ENCODE measurements around the gene MAML2. TPM values are rescaled to one million over a fixed set of nuclear protein-coding genes. Genes with fewer than 3 reads are reported as not detected.

Gene MAML2
- total and polyA plus RNA-seq, 2 experiments from 2014 or later: 2.0 to 7.1 TPM

DNA sequence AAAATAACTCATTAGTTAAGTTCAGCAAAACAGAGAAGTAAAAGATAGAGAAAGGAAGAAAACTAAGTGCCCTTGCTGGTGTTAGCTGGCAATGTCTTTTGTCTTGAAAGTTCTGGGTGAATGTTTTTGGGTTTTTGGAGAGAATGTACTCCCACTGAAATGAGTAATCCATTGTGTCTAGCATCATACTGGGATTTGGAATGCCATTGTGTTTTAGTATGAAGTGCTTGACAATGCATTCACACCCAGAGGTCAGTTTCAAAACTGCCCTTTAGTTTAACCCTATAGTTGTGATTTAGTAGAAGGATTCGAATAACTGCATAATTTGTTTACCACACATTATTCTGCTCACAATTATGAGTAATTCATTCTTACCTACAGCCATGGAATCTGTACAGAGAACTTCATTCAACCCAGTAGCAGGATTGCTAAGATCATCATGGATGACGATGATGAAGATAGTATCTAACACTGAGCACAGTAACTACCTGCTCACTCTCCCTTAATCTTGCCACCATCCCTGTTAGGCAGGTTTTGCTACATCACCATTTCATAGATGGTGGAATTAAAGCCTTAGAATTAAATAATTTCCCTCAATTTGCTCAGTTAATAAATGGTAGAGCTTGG, 33.9 kb downstream of the MAML2 start (continued):
- TF ChIP-seq, protein P1, sequence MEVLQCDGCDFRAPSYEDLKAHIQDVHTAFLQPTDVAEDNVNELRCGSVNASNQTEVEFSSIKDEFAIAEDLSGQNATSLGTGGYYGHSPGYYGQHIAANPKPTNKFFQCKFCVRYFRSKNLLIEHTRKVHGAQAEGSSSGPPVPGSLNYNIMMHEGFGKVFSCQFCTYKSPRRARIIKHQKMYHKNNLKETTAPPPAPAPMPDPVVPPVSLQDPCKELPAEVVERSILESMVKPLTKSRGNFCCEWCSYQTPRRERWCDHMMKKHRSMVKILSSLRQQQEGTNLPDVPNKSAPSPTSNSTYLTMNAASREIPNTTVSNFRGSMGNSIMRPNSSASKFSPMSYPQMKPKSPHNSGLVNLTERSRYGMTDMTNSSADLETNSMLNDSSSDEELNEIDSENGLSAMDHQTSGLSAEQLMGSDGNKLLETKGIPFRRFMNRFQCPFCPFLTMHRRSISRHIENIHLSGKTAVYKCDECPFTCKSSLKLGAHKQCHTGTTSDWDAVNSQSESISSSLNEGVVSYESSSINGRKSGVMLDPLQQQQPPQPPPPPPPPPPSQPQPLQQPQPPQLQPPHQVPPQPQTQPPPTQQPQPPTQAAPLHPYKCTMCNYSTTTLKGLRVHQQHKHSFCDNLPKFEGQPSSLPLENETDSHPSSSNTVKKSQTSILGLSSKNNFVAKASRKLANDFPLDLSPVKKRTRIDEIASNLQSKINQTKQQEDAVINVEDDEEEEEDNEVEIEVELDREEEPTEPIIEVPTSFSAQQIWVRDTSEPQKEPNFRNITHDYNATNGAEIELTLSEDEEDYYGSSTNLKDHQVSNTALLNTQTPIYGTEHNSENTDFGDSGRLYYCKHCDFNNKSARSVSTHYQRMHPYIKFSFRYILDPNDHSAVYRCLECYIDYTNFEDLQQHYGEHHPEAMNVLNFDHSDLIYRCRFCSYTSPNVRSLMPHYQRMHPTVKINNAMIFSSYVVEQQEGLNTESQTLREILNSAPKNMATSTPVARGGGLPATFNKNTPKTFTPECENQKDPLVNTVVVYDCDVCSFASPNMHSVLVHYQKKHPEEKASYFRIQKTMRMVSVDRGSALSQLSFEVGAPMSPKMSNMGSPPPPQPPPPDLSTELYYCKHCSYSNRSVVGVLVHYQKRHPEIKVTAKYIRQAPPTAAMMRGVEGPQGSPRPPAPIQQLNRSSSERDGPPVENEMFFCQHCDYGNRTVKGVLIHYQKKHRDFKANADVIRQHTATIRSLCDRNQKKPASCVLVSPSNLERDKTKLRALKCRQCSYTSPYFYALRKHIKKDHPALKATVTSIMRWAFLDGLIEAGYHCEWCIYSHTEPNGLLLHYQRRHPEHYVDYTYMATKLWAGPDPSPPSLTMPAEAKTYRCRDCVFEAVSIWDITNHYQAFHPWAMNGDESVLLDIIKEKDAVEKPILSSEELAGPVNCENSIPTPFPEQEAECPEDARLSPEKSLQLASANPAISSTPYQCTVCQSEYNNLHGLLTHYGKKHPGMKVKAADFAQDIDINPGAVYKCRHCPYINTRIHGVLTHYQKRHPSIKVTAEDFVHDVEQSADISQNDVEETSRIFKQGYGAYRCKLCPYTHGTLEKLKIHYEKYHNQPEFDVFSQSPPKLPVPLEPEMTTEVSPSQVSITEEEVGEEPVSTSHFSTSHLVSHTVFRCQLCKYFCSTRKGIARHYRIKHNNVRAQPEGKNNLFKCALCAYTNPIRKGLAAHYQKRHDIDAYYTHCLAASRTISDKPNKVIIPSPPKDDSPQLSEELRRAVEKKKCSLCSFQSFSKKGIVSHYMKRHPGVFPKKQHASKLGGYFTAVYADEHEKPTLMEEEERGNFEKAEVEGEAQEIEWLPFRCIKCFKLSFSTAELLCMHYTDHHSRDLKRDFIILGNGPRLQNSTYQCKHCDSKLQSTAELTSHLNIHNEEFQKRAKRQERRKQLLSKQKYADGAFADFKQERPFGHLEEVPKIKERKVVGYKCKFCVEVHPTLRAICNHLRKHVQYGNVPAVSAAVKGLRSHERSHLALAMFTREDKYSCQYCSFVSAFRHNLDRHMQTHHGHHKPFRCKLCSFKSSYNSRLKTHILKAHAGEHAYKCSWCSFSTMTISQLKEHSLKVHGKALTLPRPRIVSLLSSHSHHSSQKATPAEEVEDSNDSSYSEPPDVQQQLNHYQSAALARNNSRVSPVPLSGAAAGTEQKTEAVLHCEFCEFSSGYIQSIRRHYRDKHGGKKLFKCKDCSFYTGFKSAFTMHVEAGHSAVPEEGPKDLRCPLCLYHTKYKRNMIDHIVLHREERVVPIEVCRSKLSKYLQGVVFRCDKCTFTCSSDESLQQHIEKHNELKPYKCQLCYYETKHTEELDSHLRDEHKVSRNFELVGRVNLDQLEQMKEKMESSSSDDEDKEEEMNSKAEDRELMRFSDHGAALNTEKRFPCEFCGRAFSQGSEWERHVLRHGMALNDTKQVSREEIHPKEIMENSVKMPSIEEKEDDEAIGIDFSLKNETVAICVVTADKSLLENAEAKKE (CRISPR knock-in tag; IDR thresholded peaks at IDR 0.05): no peak

DNA sequence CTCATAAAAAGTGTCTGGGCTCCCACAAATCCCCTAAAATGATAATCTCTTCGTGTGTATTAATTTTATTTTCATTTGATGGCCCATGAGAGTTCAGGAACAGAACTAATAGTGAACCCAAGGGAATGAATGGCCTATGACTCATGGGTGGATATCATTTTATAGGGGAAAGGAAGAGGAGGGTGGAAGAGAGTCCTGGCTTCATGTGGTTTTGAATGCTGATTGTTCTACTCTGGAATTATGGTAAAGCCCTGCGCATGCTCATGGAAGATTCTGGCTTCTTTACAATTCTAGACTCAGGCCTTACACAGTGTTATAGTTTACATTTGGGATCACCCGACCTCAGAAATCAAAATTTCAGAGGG, 35.2 kb downstream of the MAML2 start:
- Mint-ChIP-seq H3K27me3 (ENCODE audit: insufficient read depth, low read depth, poor library complexity) (no peaks in the 10 kb centered on the region), H3K36me3 (ENCODE audit: low read depth) (no peaks in the 10 kb centered on the region), H3K9me3 (no peaks in the 10 kb centered on the region), H3K4me1 (peaks cover 34% of the 10 kb centered on the region), H3K27ac (peak overlapping the region; percentile 32; the same call in 1 of the 2 replicates), H3K4me3 (peak overlapping the region; percentile 39; the same call in 2 of the 3 replicates)
- Histone ChIP-seq H3K9me2 (ENCODE audit: insufficient read depth) (no peaks in the 10 kb centered on the region), H3K79me2 (replicated peaks; ENCODE audit: insufficient read depth) (peaks cover 4% of the 10 kb centered on the region; the same call in 1 of the 2 replicates), H3K27me3 (ENCODE audit: insufficient read depth) (no peaks in the 10 kb centered on the region), H4K20me1 (replicated peaks; ENCODE audit: insufficient read depth) (no peaks in the 10 kb centered on the region), H3K4me2 (peak overlapping the region; percentile 64), H3K27ac (ENCODE audit: low read depth) (peak overlapping the region; percentile 46; the same call in 1 of the 2 replicates), H2AFZ (no peak overlapping the region), H3K4me3 (peak overlapping the region; percentile 37), H3K4me1 (ENCODE audit: insufficient read depth) (peaks cover 40% of the 10 kb centered on the region), H3F3A (replicated peaks; ENCODE audit: low read depth) (no peaks in the 10 kb centered on the region), H3K36me3 (ENCODE audit: insufficient read depth) (no peaks in the 10 kb centered on the region)
- peak; percentile 17 for ATAC-seq
- no peak for DNase-seq (ENCODE audit: low spot score)
- TF ChIP-seq, protein P2, sequence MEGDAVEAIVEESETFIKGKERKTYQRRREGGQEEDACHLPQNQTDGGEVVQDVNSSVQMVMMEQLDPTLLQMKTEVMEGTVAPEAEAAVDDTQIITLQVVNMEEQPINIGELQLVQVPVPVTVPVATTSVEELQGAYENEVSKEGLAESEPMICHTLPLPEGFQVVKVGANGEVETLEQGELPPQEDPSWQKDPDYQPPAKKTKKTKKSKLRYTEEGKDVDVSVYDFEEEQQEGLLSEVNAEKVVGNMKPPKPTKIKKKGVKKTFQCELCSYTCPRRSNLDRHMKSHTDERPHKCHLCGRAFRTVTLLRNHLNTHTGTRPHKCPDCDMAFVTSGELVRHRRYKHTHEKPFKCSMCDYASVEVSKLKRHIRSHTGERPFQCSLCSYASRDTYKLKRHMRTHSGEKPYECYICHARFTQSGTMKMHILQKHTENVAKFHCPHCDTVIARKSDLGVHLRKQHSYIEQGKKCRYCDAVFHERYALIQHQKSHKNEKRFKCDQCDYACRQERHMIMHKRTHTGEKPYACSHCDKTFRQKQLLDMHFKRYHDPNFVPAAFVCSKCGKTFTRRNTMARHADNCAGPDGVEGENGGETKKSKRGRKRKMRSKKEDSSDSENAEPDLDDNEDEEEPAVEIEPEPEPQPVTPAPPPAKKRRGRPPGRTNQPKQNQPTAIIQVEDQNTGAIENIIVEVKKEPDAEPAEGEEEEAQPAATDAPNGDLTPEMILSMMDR (conservative IDR thresholded peaks at IDR 0.05; ENCODE audit: low read depth in 2 of 2): no peak
- TF ChIP-seq POLR2AphosphoS5 (IDR thresholded peaks at IDR 0.05; ENCODE audit: low read depth) (no peak), STAT1 (IDR thresholded peaks at IDR 0.05; ENCODE audit: unreplicated experiment) (no peak), EZH2phosphoT487 (IDR thresholded peaks at IDR 0.05; ENCODE audit: unreplicated experiment) (no peak), ZNF331 (CRISPR knock-in tag; IDR thresholded peaks at IDR 0.05; ENCODE audit: low read depth) (no peak)
- TF ChIP-seq, protein P3, sequence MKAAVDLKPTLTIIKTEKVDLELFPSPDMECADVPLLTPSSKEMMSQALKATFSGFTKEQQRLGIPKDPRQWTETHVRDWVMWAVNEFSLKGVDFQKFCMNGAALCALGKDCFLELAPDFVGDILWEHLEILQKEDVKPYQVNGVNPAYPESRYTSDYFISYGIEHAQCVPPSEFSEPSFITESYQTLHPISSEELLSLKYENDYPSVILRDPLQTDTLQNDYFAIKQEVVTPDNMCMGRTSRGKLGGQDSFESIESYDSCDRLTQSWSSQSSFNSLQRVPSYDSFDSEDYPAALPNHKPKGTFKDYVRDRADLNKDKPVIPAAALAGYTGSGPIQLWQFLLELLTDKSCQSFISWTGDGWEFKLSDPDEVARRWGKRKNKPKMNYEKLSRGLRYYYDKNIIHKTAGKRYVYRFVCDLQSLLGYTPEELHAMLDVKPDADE (IDR thresholded peaks at IDR 0.05): no peak
- TF ChIP-seq, protein P4, sequence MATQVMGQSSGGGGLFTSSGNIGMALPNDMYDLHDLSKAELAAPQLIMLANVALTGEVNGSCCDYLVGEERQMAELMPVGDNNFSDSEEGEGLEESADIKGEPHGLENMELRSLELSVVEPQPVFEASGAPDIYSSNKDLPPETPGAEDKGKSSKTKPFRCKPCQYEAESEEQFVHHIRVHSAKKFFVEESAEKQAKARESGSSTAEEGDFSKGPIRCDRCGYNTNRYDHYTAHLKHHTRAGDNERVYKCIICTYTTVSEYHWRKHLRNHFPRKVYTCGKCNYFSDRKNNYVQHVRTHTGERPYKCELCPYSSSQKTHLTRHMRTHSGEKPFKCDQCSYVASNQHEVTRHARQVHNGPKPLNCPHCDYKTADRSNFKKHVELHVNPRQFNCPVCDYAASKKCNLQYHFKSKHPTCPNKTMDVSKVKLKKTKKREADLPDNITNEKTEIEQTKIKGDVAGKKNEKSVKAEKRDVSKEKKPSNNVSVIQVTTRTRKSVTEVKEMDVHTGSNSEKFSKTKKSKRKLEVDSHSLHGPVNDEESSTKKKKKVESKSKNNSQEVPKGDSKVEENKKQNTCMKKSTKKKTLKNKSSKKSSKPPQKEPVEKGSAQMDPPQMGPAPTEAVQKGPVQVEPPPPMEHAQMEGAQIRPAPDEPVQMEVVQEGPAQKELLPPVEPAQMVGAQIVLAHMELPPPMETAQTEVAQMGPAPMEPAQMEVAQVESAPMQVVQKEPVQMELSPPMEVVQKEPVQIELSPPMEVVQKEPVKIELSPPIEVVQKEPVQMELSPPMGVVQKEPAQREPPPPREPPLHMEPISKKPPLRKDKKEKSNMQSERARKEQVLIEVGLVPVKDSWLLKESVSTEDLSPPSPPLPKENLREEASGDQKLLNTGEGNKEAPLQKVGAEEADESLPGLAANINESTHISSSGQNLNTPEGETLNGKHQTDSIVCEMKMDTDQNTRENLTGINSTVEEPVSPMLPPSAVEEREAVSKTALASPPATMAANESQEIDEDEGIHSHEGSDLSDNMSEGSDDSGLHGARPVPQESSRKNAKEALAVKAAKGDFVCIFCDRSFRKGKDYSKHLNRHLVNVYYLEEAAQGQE (IDR thresholded peaks at IDR 0.05; ENCODE audit: unreplicated experiment): no peak

Data from GM23338 (cell line).